GM23248 (cell line): Measurements from ENCODE around the gene PHYHD1. TPM values are rescaled to one million over a fixed set of nuclear protein-coding genes. Genes with fewer than 3 reads are reported as not detected.
"Not testable (repeated sequence)": the region's sequence is repeated elsewhere in the genome, so short reads cannot be mapped to it uniquely, and the experiment has no call there.

Source experiments
- DNase-seq: peaks from one replicate; pipeline ENCODE4 v3.0.0-alpha.2; 2015
- H2AFZ ChIP-seq: fragments of 200-600 bp; sonication (generic); 2 replicates; pipeline ENCODE4 v1.6.1; 2016; ENCODE audit warnings: antibody characterized with exemption
- H3F3A ChIP-seq: fragments of 200-600 bp; sonication (generic); 2 replicates; pipeline ENCODE4 v1.6.1; 2016; ENCODE audit warnings: mild to moderate bottlenecking, antibody characterized with exemption, mixed run types; ENCODE audit not compliant: insufficient read depth
- H3K27ac ChIP-seq: fragments of 200-600 bp; sonication (generic); 2 replicates; pipeline ENCODE4 v1.5.1; 2016; ENCODE audit warnings: mild to moderate bottlenecking
- H3K27me3 ChIP-seq: fragments of 200-600 bp; sonication (generic); replicated peaks from 2 replicates; pipeline ENCODE4 v1.6.1; 2016; ENCODE audit warnings: mild to moderate bottlenecking; ENCODE audit not compliant: insufficient read depth
- H3K36me3 ChIP-seq: fragments of 200-600 bp; sonication (generic); 2 replicates; pipeline ENCODE4 v1.6.1; 2016; ENCODE audit warnings: low read depth, mild to moderate bottlenecking
- H3K4me1 ChIP-seq: fragments of 200-600 bp; sonication (generic); 2 replicates; pipeline ENCODE4 v1.6.1; 2016; ENCODE audit warnings: mild to moderate bottlenecking; ENCODE audit not compliant: insufficient read depth
- H3K4me2 ChIP-seq: fragments of 200-600 bp; sonication (generic); one replicate; pipeline ENCODE4 v1.6.1; 2016; ENCODE audit warnings: mild to moderate bottlenecking; ENCODE audit not compliant: unreplicated experiment
- H3K4me3 ChIP-seq: fragments of 200-600 bp; sonication (generic); 2 replicates; pipeline ENCODE4 v1.5.1; 2016; ENCODE audit warnings: mild to moderate bottlenecking
- H3K79me2 ChIP-seq: fragments of 200-600 bp; sonication (generic); 2 replicates; pipeline ENCODE4 v1.6.1; 2016; ENCODE audit warnings: mild to moderate bottlenecking; ENCODE audit not compliant: insufficient read depth
- H3K9ac ChIP-seq: fragments of 200-600 bp; sonication (generic); 2 replicates; pipeline ENCODE4 v1.6.1; 2016; ENCODE audit warnings: mild to moderate bottlenecking
- H3K9me2 ChIP-seq: fragments of 200-600 bp; sonication (generic); 2 replicates; pipeline ENCODE4 v1.6.1; 2016; ENCODE audit warnings: mixed run types, mild to moderate bottlenecking, moderate library complexity; ENCODE audit not compliant: insufficient read depth
- H3K9me3 ChIP-seq: fragments of 200-600 bp; sonication (generic); one replicate; pipeline ENCODE4 v1.6.1; 2017; ENCODE audit warnings: low read depth
- H4K20me1 ChIP-seq: fragments of 200-600 bp; sonication (generic); 2 replicates; pipeline ENCODE4 v1.6.0; 2016; ENCODE audit not compliant: insufficient read depth
- EZH2 ChIP-seq: fragments of 200-600 bp; sonication (generic); IDR thresholded peaks from 2 replicates; pipeline ENCODE4 v1.6.1; 2018; ENCODE audit warnings: antibody characterized with exemption, mild to moderate bottlenecking; ENCODE audit not compliant: insufficient read depth, poor library complexity, severe bottlenecking
- EZH2phosphoT487 ChIP-seq: fragments of 200-600 bp; sonication (generic); IDR thresholded peaks from 2 replicates; pipeline ENCODE4 v1.6.1; 2018; ENCODE audit warnings: antibody characterized with exemption, moderate library complexity, mild to moderate bottlenecking, low read depth; ENCODE audit not compliant: insufficient read depth
- WGBS, 2 experiments: methylation state at CpG; one replicate each; pipeline ENCODE4 v1.1.6; 2015 to 2017; ENCODE audit warnings: low lambda C conversion rate in 2 of 2, low coverage in 1 of 2; ENCODE audit errors: missing lambda C conversion rate in 2 of 2; 5-methylcytosine and 5-hydroxymethylcytosine counted together
- in situ Hi-C: fragments of 300-500 bp; cut with MboI; formaldehyde crosslinking; loops from 2 replicates; pipeline ENCODE4 v1.15.0; 2020
- polyA plus RNA-seq: library from polyadenylated mRNA; unstranded; fragments of >200 nt; fragmentation: Nextera tagmentation; extraction: Ambion mirVana; gene quantifications from 2 replicates; pipeline ENCODE4 v1.2.1, GENCODE V29; 2016
- total RNA-seq: library from RNA; depleted of rRNA; stranded (reverse); fragments of >200 nt; shearing (Covaris generic); gene quantifications from 2 replicates; pipeline ENCODE4 v1.2.3, GENCODE V29; 2014

The PHYHD1 gene
- total and polyA plus RNA-seq, 2 experiments from 2014 or later = 4.4 to 7.4 TPM

DNA sequence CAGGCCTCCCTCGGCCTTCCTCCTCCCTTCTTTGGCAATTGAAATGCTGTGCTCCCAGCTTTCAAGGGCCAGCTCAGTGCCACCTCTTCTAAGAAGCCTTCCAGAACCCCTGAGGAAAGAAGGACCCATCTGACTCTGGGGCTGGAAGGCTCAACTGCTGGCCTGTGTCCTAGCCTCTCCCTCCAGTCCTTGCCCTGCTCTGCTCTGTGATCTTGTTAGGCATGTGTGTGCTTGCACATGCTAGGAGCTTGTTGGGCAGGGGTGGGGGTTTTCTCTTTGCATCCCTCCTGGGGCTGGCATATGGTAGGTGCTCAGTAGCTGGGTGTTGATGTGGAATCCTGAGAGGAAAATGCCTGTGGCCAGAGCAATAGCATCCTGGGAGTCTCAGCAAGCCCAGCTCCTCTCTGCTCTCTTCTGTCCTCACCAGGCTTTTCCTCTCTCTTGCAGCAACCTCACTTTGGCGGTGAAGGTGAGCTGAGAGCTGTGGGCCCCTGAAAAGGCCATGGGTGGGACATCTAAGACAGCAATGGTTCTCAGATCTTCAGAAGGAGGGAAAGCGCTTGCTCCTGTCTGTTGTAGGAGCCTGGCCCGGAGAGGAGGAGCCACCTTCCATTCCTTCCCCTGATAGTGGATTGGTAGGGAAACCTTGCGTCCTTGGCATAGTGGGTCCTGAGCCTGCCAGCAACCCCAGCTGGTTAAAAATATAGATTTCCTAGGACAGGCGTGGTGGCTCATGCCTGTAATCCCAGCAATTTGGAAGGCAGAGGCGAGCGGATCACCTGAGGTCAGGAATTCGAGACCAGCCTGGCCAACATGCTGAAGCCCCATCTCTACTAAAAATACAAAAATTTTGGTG lies 16.8 kb downstream of the PHYHD1 start:
- no peak overlapping the region for H3K9ac ChIP-seq
- H4K20me1 ChIP-seq = no peaks in the 10 kb centered on the region
- no peaks in the 10 kb centered on the region for H3K27me3 ChIP-seq
- no peaks in the 10 kb centered on the region for H3K9me3 ChIP-seq
- in situ Hi-C loops = no loop called here
- no peak overlapping the region for H3K4me3 ChIP-seq
- no peak overlapping the region for H2AFZ ChIP-seq
- no peaks in the 10 kb centered on the region for H3F3A ChIP-seq
- no peak for DNase-seq
- no peaks in the 10 kb centered on the region for H3K79me2 ChIP-seq
- H3K4me2 ChIP-seq = no peak overlapping the region
- TF ChIP-seq EZH2 (no peak), EZH2phosphoT487 (no peak)
- WGBS, 2 experiments = 95 to 96% methylated on average over 9 of the region's 9 CpGs
- H3K36me3 ChIP-seq = no peaks in the 10 kb centered on the region
- no peaks in the 10 kb centered on the region for H3K4me1 ChIP-seq
- no peak overlapping the region for H3K27ac ChIP-seq
- H3K9me2 ChIP-seq = no peaks in the 10 kb centered on the region

DNA sequence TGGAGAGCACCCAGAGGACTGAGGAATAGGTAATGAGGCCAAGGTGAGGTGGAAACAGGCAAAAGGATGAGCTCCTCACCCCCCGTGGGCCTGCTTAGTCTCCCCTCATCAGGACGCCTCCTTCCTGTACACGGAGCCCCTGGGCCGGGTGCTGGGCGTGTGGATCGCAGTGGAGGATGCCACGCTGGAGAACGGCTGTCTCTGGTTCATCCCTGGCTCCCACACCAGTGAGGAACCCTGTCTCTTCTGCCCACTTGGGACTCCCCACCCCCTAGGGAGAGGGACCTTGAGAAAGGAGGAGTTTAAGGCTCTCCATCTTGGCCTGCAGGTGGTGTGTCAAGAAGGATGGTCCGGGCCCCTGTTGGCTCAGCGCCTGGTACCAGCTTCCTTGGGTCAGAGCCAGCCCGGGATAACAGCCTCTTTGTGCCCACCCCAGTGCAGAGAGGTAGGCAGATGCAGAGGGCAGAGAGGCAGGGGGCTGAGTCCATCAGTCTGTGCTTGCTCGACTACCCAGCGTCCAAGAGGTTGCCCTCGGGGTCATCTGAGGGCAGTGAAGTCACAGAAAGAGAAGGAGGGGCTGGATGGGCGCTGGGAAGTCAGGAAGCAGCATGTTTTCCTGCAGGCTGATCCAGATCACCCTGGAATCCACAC lies 19.6 kb downstream of the PHYHD1 start:
- Histone ChIP-seq H3K79me2 (peaks cover 11% of the 10 kb centered on the region), H2AFZ (no peak overlapping the region), H3K9me2 (no peaks in the 10 kb centered on the region), H3K4me3 (no peak overlapping the region), H3K27ac (no peak overlapping the region), H4K20me1 (no peaks in the 10 kb centered on the region), H3F3A (no peaks in the 10 kb centered on the region), H3K27me3 (no peaks in the 10 kb centered on the region), H3K36me3 (no peaks in the 10 kb centered on the region), H3K4me1 (no peaks in the 10 kb centered on the region), H3K9ac (no peak overlapping the region), H3K4me2 (no peak overlapping the region), H3K9me3 (no peaks in the 10 kb centered on the region)
- TF ChIP-seq EZH2 = no peak
- TF ChIP-seq EZH2phosphoT487 = no peak
- no peak for DNase-seq
- WGBS, 2 experiments = 84 to 85% methylated on average over 14 to 15 of the region's 15 CpGs
- in situ Hi-C loops = no loop called here

DNA sequence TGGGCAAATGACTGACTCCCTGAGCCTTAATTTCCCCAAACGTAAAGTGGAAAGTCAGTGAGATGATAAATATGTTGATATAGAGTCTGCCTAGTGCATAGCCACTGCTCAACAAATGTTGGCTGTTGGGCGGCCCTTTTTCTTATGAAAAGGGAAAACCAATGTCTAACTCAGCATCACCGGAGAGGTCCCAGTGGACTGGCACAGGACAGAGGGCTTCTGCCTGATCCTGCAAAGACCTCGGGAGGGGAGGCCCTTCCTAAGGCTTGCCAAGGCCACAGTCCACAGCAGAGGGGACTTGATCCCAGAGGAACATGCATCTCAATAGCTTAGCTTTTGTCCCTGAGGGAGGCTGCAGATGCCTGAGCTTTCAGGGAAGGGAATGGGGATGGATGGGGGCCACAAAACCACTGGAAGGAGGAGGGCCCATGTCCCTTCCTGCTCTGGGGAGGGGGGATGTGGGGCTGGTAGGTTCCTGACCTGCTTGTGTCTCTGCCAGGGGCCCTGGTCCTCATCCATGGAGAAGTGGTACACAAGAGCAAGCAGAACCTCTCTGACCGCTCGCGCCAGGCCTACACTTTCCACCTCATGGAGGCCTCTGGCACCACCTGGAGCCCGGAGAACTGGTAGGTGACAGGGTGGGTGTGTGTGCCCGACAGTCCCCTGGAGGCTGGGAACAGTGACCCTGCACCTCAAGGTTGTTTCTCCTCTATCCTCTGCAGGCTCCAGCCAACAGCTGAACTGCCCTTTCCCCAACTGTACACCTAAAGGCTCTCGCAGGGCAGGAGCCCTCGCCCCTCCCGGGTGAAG lies 20.4 kb downstream of the PHYHD1 start:
- Histone ChIP-seq H3K9me3 (no peaks in the 10 kb centered on the region), H3K4me2 (no peak overlapping the region), H3K36me3 (no peaks in the 10 kb centered on the region), H3K9me2 (no peaks in the 10 kb centered on the region), H2AFZ (no peak overlapping the region), H3K79me2 (peaks cover 19% of the 10 kb centered on the region), H3K9ac (no peak overlapping the region), H3K27ac (no peak overlapping the region), H3K4me3 (no peak overlapping the region), H3K27me3 (no peaks in the 10 kb centered on the region), H3K4me1 (no peaks in the 10 kb centered on the region), H4K20me1 (no peaks in the 10 kb centered on the region), H3F3A (no peaks in the 10 kb centered on the region)
- no peak for DNase-seq
- TF ChIP-seq EZH2phosphoT487 (no peak), EZH2 (no peak)
- in situ Hi-C loops = no loop called here
- WGBS, 2 experiments = 90% methylated on average over 12 of the region's 12 CpGs

DNA sequence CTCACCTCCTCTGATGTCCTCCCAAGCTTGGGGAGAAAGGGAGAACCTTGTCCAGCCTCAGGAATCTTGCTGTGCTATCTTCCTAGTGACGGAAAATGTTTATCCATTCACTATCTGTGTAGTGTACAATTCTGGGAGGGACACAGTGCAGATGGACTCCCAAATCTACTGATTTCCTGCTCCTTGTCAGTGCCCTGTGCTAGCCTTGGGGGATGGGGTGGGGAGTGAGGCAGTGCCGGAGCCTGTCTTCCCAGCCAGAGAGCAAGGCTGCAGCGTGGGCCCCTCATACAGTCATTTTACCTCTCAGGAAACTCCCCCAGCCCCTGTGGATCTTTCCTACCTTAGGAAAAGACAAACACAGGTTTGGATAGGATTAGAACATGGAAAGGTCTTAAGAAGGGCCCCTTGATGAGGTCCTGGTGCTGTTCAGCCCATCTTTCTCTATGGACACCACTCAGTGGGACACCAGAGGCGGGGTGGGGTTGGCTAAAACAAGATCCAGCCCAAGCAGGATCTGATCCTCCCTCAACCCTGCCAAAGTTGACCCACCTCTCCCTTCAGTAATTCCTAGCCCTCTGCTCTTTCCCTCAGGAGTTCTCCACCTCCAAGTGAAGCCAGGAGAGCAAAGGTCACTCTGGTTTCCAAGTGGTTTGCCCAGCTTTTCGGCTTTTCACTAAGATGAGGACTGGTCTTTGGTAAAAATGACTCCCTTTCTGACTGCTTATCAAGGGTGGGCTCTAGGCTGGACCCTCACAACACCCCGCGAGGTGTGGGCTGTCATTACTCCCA lies 23.2 kb downstream of the PHYHD1 start:
- H4K20me1 ChIP-seq = no peaks in the 10 kb centered on the region
- peaks cover 29% of the 10 kb centered on the region for H3K79me2 ChIP-seq
- TF ChIP-seq EZH2phosphoT487 (no peak), EZH2 (no peak)
- H3K4me3 ChIP-seq = no peak overlapping the region
- H3F3A ChIP-seq = no peaks in the 10 kb centered on the region; the same call in 1 of the 2 replicates
- H3K36me3 ChIP-seq = no peaks in the 10 kb centered on the region
- no peaks in the 10 kb centered on the region for H3K27me3 ChIP-seq
- 92% methylated on average over 7 of the region's 7 CpGs for WGBS, 2 experiments
- in situ Hi-C loops = no loop called here
- H2AFZ ChIP-seq = no peak overlapping the region
- no peak for DNase-seq
- no peaks in the 10 kb centered on the region for H3K9me2 ChIP-seq
- no peaks in the 10 kb centered on the region for H3K9me3 ChIP-seq
- H3K27ac ChIP-seq = no peak overlapping the region
- H3K9ac ChIP-seq = no peak overlapping the region
- no peak overlapping the region for H3K4me2 ChIP-seq
- 0 out of 2 replicates have a peak, but pooled peaks cover 6% of the 10 kb centered on the region for H3K4me1 ChIP-seq

DNA sequence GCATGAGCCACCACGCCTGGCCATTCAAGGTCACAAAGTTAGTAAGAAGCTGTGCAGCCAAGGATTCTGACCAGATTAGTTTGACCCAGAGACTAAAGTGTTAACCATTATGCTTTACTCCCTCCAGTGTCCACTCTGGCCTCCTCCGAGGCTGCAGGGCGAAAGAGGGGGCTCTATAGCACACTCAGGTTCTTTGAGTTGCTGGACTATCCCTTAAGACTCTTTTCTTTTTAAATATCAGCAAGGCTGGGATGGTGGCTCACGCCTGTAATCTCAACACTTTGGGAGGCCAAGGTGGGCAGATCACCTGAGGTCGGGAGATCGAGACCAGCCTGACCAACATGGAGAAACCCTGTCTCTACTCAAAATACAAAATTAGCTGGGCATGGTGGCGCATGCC lies 24.2 kb downstream of the PHYHD1 start:
- WGBS, 2 experiments = 92% methylated on average over 6 to 7 of the region's 7 CpGs
- H3K4me3 ChIP-seq, H3K9ac ChIP-seq, in situ Hi-C loops, H3K9me3 ChIP-seq, H4K20me1 ChIP-seq, H3K4me2 ChIP-seq, H3K27me3 ChIP-seq, DNase-seq, H3K27ac ChIP-seq, H2AFZ ChIP-seq, H3K4me1 ChIP-seq, H3K36me3 ChIP-seq, H3K9me2 ChIP-seq, H3F3A ChIP-seq: not testable (repeated sequence)
- H3K79me2 ChIP-seq = peaks cover 39% of the 10 kb centered on the region
